LNCaP clone FGC (cell line): ENCODE results near the gene GRHL1.
"Not testable (repeated sequence)": the region's sequence is repeated elsewhere in the genome, so short reads cannot be mapped to it uniquely, and the experiment has no call there.

ENCODE experiments used
- DNase-seq: peaks from one replicate; pipeline ENCODE4 v3.0.0-alpha.2; 2011; ENCODE audit warnings: low read depth
- H3K4me3 ChIP-seq: 2 replicates; pipeline ENCODE4 v1.5.1; 2011; ENCODE audit warnings: mild to moderate bottlenecking, low read depth, low read length, control low read depth
- CTCF ChIP-seq: IDR thresholded peaks from 2 replicates; pipeline ENCODE4 v1.5.1; 2012; ENCODE audit warnings: mild to moderate bottlenecking; ENCODE audit not compliant: control insufficient read depth, insufficient read depth; ENCODE audit errors: extremely low read depth

The GRHL1 gene

GRCh38 chr2:10009271-10009810 is 57.8 kb downstream of the GRHL1 start:
- H3K4me3 ChIP-seq = no peak overlapping the region
- TF ChIP-seq CTCF = no peak
- DNase-seq = no peak

DNA sequence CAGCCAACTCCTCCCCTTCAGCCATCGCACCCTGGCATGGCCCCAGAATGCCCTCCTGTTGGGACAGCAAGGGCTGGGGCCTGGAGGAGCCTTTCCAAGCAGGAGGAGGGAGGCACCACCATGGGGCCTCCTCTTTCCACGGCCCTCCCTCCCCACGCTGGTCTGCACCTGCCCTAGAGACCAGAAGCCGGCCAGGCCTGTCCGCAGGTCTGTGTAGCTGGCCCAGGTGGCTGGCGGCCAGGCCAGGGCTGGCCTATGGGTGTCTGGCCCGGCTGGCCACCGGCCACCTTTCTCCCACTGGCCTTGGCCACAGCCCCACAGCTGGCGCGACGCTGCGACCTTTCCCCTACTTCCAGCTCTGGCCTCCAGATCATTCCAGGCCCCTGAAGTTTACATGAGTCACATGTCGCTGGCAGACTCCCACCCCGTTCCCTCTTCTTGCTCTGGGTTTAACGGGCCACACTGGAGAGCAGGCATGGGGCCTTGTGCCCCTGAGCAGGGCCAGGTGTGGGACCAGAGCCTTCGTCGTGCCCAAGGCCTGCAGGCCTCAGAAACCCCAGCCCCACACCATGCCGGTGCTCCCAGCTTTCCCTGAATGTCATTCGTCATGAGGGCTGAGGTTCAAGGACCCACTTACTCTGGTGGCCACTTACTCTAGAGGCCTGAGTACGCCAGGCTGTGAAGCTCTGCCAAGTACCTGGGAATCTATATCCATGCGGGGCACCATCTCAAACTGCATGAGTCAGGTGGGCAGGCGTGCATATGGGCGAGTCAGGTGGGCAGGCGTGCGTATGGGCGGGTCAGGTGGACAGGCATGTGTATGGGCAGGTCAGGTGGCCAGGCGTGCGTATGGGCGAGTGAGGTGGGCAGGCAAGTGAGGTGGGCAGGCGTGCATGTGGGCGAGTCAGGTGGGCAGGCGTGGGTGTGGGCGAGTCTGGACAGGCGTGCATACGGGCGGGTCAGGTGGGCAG is 58.6 kb downstream of the GRHL1 start:
- DNase-seq = peak; percentile 59
- TF ChIP-seq CTCF = no peak
- no peak overlapping the region for H3K4me3 ChIP-seq

DNA sequence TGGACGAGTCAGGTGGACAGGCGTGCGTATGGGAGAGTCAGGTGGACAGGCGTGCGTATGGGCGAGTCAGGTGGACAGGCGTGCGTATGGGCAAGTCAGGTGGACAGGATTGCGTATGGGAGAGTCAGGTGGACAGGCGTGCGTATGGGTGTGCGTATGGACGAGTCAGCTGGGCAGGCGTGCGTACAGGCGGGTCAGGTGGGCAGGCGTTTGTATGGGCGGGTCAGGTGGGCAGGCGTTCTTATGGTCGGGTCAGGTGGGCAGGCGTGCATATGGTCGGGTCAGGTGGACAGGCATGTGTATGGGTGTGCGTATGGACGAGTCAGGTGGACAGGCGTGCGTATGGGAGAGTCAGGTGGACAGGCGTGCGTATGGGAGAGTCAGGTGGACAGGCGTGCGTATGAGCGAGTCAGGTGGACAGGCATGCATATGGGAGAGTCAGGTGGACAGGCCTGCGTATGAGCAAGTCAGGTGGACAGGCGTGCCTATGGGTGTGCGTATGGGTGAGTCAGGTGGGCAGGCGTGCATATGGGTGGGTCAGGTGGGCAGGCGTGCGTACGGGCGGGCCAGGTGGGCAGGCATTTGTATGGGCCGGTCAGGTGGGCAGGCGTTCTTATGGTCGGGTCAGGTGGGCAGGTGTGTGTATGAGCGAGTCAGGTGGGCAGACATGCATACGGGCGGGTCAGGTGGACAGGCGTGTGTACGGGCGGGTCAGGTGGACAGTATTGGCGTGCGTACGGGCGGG is 59.5 kb downstream of the GRHL1 start:
- not testable (repeated sequence) for H3K4me3 ChIP-seq, DNase-seq

- DNase-seq, H3K4me3 ChIP-seq: not testable (repeated sequence)
These were observed 60.3 kb downstream of the GRHL1 start for GRCh38 chr2:10011606-10012325.

GRCh38 chr2:10012366-10012962 is 61.0 kb downstream of the GRHL1 start:
- not testable (repeated sequence) for H3K4me3 ChIP-seq, DNase-seq

DNA sequence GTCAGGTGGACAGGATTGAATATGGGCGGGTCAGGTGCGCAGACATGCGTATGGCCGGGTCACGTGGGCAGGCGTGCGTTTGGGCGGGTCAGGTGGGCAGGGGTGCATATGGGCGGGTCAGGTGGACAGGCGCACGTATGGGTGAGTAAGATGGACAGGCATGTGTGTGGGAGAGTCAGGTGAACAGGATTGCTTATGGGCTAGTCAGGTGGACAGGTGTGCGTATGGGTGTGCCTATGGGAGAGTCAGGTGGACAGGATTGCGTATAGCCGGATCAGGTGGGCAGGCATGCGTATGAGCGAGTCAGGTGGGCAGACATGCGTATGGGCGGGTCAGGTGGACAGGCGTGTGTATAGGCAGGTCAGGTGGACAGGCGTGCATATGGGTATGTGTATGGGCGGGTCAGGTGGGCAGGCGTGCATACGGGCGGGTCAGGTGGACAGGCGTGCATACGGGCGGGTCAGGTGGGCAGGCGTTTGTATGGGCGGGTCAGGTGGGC is 61.5 kb downstream of the GRHL1 start:
- no peak for DNase-seq
- no peak overlapping the region for H3K4me3 ChIP-seq
- no peak for TF ChIP-seq CTCF

DNA sequence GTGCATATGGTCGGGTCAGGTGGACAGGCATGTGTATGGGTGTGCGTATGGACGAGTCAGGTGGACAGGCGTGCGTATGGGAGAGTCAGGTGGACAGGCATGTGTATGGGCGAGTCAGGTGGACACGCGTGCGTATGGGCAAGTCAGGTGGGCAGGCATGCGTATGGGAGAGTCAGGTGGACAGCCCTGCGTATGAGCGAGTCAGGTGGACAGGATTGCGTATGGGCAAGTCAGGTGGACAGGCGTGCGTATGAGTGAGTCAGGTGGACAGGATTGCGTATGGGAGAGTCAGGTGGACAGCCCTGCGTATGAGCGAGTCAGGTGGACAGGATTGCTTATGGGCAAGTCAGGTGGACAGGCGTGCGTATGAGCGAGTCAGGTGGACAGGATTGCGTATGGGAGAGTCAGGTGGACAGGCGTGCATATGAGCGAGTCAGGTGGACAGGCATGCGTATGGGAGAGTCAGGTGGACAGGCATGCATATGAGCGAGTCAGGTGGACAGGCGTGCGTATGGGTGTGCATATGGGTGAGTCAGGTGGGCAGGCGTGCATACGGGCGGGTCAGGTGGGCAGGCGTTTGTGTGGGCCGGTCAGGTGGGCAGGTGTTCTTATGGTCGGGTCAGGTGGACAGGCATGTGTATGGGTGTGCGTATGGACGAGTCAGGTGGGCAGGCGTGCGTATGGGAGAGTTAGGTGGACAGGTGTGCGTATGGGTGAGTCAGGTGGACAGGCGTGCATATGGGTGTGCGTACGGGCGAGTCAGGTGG is 62.3 kb downstream of the GRHL1 start:
- not testable (repeated sequence) for DNase-seq, H3K4me3 ChIP-seq
